MM.1S (cell line): ENCODE measurements around the gene E2F6.

Experiments used
- EZH2 ChIP-seq: fragments of 300-600 bp; sonication (generic); optimal IDR thresholded peaks from 2 replicates; pipeline ENCODE3; 2017; ENCODE audit warnings: low read depth, mild to moderate bottlenecking, antibody characterized with exemption, low read length, mixed read lengths
- EZH2phosphoT487 ChIP-seq: fragments of 300-600 bp; sonication (generic); IDR thresholded peaks from 2 replicates; pipeline ENCODE4 v1.6.1; 2018; ENCODE audit warnings: antibody characterized with exemption, low read length
- TF ChIP-seq, protein P1 (sequence below): fragments of 300-600 bp; sonication (generic); IDR thresholded peaks from 2 replicates; pipeline ENCODE4 v1.5.1; 2016; ENCODE audit warnings: antibody characterized with exemption, low read length, mixed read lengths

DNA sequence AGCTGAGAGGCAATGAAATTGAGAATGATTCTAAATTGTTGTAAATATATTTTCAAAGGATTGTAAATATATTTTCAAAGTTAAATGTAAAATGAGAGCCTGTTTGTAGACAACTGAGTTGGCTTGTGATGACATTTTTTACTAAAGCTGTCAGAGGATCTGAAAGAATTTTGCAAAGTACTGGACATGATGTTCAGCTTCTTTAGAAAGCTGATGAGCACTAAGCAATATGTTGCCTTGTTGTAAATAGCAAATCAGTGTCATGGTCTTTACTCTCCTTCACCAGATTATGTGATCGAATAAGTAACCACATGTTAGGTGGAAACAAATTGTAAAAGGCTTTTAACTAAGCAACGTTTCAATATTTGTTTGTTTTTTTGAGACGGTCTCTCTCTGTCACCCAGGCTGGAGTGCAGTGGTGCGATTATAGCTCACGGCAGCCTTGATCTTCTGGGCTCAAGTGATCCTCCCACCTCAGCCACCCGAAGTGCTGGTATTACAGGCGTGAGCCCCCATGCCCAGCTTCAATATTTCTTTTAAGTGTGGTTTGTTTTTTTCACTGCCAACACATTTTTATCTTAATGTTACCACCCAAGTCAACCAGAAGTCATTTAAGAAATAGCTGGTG lies 44.0 kb downstream of the E2F6 start:
- TF ChIP-seq, protein P1, sequence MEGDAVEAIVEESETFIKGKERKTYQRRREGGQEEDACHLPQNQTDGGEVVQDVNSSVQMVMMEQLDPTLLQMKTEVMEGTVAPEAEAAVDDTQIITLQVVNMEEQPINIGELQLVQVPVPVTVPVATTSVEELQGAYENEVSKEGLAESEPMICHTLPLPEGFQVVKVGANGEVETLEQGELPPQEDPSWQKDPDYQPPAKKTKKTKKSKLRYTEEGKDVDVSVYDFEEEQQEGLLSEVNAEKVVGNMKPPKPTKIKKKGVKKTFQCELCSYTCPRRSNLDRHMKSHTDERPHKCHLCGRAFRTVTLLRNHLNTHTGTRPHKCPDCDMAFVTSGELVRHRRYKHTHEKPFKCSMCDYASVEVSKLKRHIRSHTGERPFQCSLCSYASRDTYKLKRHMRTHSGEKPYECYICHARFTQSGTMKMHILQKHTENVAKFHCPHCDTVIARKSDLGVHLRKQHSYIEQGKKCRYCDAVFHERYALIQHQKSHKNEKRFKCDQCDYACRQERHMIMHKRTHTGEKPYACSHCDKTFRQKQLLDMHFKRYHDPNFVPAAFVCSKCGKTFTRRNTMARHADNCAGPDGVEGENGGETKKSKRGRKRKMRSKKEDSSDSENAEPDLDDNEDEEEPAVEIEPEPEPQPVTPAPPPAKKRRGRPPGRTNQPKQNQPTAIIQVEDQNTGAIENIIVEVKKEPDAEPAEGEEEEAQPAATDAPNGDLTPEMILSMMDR = no peak
- TF ChIP-seq EZH2 (no peak), EZH2phosphoT487 (no peak)
